Measurements from ENCODE around the gene GRIN2A.

GRIN2A gene

GRCh38 chr16:10182222-10183053 is at the start of gene GRIN2A:
TSS of gene GRIN2A (minus strand) at chr16:10182428. CDS start at chr16:10180411, 2,017 bp downstream.
- no peak for DNase-seq (ENCODE audit: low read depth in 3 of 3)

DNA sequence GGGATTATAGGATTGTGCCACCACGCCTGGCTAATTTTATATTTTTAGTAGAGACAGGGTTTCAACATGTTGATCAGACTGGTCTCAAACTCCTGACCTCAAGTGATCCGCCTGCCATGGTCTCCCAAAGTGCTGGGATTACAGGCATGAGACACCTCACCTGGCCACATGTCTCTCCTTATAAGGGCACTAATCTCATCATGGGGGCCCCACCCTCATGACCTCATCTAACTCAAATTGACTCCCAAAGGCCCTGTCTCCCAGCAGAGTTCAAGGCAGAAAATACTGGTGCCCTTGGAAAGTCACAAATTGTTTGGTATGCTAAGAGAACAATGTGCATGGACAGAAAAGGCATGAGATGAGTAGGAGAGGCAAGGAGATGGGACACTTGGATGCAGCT is 49.3 kb upstream of the GRIN2A start:
- DNase-seq (ENCODE audit: low read depth in 3 of 3), result no peak

DNA sequence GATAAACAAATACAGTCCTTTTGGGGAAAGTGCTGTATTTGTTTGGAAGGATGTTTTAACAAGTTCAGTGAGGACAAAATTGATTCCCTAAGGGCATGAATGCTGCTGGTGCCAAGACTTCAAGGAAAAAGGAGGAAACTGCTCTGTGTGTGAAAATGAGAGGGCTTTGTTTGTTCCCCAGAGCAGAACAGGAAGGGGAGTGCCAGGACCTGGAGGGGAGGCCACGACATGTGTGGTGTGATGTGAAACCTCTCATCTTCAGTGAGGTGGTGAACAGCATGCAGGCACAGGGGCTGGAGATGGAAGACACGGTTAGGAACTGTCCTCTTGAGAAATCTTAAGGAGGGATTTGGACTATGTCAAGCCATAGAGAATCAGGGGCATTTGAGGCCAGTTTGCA is 46.6 kb upstream of the GRIN2A start:
- DNase-seq (ENCODE audit: low read depth in 3 of 3), result no peak

GRCh38 chr16:10226987-10227306 is 44.7 kb upstream of the GRIN2A start:
- no peak for DNase-seq (ENCODE audit: low read depth in 3 of 3)

- no peak for DNase-seq (ENCODE audit: low read depth in 3 of 3)
Measured at GRCh38 chr16:10226141-10226986, 44.1 kb upstream of the GRIN2A start.

- DNase-seq (ENCODE audit: low read depth in 3 of 3), result no peak
Measured at GRCh38 chr16:10225653-10226052, 43.4 kb upstream of the GRIN2A start.

DNA sequence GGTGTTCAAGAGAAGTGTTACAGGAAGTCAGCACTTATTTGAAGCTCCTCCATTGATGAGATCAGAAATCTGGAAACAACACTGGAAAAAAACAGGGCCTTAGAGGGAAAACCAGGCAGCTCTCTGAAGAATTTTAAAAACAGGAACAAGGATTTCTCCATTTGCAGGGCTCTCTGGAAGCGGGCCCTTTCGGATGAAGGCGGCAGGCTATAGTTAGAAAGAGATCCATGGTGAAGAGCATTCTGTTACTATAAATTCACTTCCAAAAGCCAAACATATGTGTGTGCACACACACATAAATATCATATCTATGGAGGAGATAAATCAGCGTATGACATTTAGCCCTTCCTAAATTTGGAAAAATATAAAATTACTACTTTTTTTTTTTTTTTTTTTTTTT is 42.6 kb upstream of the GRIN2A start:
- no peak for DNase-seq (ENCODE audit: low read depth in 3 of 3)

DNA sequence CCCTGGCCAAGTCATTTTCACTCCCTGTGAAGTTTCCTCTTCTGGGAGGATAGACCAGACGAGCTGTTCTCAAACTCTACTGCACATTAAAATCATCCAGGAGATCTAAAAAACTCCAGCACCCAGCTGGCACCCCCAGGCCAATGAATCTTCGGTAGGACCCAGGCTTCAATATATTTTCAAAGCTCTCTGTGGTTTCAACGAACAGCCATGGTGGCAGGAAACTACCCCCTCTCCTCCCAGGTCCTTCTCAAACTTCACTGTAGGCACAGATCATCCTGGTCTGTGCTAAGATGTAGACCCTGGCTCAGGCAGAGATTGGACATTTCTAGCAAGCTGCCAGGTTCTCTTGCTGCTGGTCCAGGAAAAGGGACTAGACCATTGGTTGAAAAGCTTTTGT is 38.7 kb upstream of the GRIN2A start:
- DNase-seq (ENCODE audit: low read depth in 3 of 3), result no peak

DNA sequence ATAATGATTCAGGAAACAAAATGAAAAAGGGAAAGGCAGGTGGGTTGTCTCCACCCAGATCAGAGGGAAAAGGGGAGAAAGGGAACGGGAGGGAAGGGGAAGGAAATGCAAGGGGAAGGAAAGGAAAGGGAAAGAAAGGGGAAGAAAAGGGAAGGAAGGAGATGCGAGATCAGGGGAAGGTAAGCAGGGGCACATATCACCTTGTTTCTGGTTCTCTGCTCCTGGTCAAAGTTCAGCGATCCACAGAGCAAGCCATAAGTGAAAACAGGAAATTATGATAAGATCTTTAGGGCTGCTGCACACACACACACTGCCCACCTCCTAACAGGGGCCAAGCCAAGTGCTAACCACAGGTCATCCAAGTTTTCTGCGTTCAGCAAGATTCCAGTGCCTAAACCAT is 37.5 kb upstream of the GRIN2A start:
- no peak for DNase-seq (ENCODE audit: low read depth in 3 of 3)

- DNase-seq (ENCODE audit: low read depth in 3 of 3), result no peak
Measured at GRCh38 chr16:10218490-10219206, 36.4 kb upstream of the GRIN2A start.

GRCh38 chr16:10213748-10214147 is 31.5 kb upstream of the GRIN2A start:
- no peak for DNase-seq (ENCODE audit: low read depth in 3 of 3)

DNA sequence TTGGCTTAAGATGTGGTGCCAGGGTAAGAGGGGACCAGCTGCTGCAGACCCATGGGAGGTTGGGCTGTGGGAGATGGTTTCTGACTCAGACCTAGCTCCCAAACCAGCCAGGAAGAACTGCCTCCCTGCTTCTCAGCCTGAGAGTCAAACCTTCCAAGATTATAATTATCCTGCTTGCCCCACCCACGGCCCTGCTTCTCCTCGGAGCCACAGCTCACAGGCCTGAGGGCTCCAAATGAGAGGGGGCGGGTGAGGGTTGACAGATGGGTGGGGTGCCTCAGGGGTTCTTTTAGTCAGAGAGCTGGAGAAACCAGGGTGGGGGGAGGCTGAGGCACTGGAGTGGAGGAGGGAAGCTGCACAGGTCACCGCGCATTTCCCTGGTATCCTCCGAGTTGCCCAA is 28.7 kb upstream of the GRIN2A start:
- no peak for DNase-seq (ENCODE audit: low read depth in 3 of 3)

GRCh38 chr16:10206865-10207264 is 24.6 kb upstream of the GRIN2A start:
- no peak for DNase-seq (ENCODE audit: low read depth in 3 of 3)

GRCh38 chr16:10206215-10206614 is 24.0 kb upstream of the GRIN2A start:
- DNase-seq (ENCODE audit: low read depth in 3 of 3), result no peak

GRCh38 chr16:10205688-10206087 is 23.5 kb upstream of the GRIN2A start:
- no peak for DNase-seq (ENCODE audit: low read depth in 3 of 3)

DNA sequence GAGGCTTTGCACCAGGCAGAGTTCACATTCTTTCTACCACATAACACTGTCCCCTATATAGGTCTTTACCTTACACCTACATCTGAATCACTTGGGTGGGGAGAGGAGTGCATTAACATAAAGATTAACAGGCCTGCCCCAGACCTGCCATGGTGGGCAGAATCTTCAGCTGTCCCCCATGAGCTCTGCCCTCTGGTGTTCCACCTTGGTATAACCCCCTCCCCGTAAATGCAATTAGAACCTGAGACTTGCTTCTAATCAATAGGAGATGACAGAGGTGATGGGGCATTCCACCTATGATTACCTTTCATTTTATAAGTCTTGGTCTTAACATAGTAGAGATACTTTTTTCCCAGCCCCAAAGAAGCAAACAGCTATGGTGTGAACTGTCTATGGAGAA is 20.4 kb upstream of the GRIN2A start:
- no peak for DNase-seq (ENCODE audit: low read depth in 3 of 3)

- no peak for DNase-seq (ENCODE audit: low read depth in 3 of 3)
Measured at GRCh38 chr16:10200637-10201586, 18.7 kb upstream of the GRIN2A start.

DNA sequence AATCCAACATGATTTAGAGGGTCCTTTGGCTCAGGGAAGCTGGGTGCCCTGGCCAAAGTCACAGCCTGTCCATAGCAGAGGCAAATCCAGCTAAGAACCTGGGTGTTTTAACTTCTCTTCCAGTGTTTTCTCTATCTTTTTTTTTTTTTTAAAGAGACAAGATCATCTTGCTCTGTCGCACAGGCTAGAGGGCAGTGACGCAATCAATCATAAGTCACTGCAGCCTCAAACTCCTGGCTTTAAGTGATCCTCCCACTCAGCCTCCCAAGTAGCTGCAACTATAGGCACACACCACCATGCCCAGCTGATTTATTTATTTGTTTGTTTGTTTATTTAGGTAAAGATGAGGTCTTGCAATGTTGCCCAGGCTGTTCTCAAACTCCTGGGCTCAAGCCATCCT is 14.8 kb upstream of the GRIN2A start:
- DNase-seq (ENCODE audit: low read depth in 3 of 3), result no peak

DNA sequence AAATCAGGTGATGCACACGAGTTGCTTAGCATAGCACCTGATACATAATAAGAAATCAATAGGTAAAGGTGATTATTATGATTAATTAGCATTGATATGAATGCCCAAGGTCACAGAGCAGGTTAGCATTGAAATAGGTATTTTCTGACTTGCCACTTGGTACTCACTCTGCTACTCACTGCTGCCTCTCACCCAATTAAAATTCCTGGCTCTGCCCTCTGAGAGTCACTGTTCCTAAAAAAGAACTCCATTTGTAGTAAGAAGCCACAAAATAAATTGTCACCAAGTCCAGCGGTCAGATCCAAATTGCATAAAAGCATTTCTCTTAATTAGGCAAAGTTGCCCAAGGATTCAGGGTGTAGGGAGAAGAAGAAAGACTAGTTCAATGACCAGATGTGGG is 8.9 kb upstream of the GRIN2A start:
- no peak for DNase-seq (ENCODE audit: low read depth in 3 of 3)

DNA sequence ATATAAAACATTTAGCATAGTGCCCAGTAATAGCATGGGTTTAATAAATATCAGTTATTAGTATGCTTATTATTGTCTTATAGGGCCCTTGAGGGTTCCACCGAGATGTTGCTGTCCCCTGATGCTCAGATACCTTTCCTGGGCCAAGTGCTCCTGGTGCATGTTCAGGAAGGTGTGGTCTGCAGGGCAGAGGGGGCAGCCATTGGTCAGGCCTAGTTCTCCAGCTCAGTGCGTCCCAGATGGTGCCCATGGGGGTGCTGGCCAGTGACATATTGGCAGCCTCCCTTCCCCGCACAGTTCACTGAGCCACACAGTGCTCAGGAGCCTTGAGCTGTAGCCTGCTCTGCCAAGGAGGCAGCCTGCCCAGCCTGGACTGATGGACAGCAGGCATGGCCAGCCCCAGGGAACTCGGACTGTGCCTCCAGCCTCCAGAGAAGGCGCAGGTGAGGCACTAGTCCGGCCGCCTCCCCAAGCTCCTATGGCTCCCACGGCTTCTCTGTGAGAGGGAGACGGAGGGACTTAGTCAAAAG is 7.7 kb upstream of the GRIN2A start:
- DNase-seq (ENCODE audit: low read depth in 3 of 3), result no peak

DNA sequence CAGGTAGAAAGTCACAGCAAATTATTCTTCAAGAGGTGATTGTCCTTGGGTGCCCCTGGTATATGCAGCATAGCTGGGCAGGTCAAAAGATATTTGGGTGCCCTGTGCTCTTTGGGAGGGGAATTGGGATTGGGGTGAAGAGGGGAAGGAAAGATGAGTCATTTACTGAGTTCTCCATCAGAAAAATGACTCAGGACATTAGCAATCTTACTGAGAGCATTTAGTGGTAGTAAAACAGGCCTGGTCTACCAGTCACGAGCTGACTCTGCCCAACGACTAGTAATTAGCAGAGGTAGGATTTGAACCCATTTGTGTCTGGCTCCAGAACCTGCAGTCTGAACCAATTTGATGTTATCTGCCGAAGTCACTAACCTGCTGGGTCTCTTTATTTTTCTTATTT is 6.0 kb upstream of the GRIN2A start:
- no peak for DNase-seq (ENCODE audit: low read depth in 3 of 3)
